Measurements from ENCODE around the gene VPS13D.
"Not testable (repeated sequence)": the region's sequence is repeated elsewhere in the genome, so short reads cannot be mapped to it uniquely, and the experiment has no call there.

Gene VPS13D

DNA sequence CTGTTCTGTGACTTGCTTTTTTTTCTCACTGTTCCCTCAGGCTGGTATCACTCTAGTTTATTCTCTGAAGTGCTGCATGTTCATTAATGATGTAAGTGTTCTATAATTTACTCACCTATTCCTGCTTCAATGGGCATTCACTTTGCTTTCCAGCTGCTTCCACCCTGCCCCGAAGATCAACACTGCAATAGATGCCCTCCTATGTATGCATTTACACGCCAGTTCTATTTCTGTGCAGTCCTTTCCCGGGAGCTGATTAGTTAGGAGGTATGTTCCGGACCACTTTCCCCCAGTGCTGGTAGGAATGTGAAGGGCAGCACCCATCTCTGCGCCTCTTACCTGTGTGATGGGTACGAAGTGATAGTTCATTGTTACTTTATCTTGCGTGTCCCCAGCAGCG lies 284.8 kb downstream of the VPS13D start:
- H3K4me3 ChIP-seq (ENCODE audit: low read length) = no peak overlapping the region
- DNase-seq (ENCODE audit: low read depth) = no peak
- TF ChIP-seq, protein P1, sequence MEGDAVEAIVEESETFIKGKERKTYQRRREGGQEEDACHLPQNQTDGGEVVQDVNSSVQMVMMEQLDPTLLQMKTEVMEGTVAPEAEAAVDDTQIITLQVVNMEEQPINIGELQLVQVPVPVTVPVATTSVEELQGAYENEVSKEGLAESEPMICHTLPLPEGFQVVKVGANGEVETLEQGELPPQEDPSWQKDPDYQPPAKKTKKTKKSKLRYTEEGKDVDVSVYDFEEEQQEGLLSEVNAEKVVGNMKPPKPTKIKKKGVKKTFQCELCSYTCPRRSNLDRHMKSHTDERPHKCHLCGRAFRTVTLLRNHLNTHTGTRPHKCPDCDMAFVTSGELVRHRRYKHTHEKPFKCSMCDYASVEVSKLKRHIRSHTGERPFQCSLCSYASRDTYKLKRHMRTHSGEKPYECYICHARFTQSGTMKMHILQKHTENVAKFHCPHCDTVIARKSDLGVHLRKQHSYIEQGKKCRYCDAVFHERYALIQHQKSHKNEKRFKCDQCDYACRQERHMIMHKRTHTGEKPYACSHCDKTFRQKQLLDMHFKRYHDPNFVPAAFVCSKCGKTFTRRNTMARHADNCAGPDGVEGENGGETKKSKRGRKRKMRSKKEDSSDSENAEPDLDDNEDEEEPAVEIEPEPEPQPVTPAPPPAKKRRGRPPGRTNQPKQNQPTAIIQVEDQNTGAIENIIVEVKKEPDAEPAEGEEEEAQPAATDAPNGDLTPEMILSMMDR (IDR thresholded peaks at IDR 0.05; ENCODE audit: insufficient read depth, low read depth, low read length, missing control alignments) = no peak

DNA sequence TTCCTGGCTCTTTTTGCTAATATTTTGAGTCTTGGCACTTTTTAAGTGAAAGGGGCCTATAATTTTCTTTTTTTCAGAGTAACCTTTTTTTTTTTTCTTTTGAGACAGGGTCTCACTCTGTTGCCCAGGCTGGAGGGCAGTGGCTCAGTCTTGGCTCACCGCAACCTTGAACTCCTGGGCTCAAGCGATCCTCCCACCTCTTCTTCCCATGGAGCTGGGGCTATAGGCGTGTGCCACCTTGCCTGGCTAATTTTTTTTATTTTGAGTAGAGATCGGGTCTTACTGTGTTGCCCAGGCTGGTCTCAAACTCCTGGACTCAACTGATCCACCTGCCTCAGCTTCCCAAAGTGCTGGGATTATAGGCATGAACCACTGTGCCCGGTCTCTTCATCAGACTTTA lies 285.4 kb downstream of the VPS13D start:
- no peak overlapping the region for H3K4me3 ChIP-seq (ENCODE audit: low read length)
- no peak for DNase-seq (ENCODE audit: low read depth)
- TF ChIP-seq, protein P1 (IDR thresholded peaks at IDR 0.05; ENCODE audit: insufficient read depth, low read depth, low read length, missing control alignments) = no peak

DNA sequence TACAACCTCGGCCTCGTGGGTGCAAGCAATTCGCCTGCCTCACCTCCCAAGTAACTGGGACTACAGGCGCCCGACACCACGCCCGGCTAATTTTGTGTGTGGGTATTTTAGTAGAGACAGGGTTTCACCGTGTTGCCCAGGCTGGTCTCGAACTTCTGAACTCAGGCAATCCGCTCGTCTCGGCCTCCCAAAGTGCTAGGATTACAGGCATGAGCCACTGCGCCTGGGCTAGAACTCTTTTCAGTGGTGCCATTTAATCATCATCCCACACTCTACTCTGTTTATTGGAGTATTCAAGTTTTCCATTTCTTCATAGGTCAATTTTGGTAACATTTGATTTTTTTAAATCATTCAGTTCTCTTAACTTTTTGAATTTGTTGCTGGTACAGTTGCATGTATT lies 286.9 kb downstream of the VPS13D start:
- no peak overlapping the region for H3K4me3 ChIP-seq (ENCODE audit: low read length)
- TF ChIP-seq, protein P1 (IDR thresholded peaks at IDR 0.05; ENCODE audit: insufficient read depth, low read depth, low read length, missing control alignments) = no peak
- no peak for DNase-seq (ENCODE audit: low read depth)

DNA sequence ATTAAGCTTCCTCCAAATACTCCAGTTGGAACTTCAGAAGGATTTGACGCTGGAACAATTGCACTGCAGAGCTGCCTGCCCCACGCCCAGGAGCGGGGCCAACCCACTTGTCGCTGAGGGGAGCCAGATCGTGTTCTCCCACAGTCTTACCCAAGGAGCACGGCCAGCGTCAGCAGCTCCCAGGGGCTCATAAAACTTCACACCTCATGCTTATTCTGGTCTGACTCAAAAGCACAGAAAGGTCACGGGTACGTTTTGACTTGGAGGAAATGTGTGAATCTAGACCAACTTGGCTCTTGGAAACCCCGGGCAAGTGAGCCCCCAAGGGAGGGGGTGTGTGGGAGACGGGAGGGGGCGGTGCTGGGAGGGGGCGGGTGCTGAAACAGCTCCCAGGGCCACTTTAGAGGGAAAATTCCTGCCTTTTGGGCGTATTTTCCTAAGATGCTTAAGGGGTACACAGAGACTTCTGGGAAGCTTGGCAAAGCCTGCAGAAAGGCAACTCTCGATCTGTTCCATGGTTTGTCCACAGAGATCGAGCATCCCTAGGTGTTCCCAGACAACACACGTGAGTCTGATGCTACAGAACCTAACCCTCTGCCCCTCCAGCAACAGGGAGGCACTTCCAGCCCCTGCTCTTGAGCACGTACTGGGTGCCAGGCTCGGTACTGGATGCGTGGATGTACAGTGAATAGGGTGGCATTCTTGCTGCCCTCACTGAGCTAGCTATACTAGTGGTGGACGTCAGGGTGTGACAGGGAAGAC lies 289.3 kb downstream of the VPS13D start:
- TF ChIP-seq, protein P1 (IDR thresholded peaks at IDR 0.05; ENCODE audit: insufficient read depth, low read depth, low read length, missing control alignments) = no peak
- no peak overlapping the region for H3K4me3 ChIP-seq (ENCODE audit: low read length)
- no peak for DNase-seq (ENCODE audit: low read depth)

DNA sequence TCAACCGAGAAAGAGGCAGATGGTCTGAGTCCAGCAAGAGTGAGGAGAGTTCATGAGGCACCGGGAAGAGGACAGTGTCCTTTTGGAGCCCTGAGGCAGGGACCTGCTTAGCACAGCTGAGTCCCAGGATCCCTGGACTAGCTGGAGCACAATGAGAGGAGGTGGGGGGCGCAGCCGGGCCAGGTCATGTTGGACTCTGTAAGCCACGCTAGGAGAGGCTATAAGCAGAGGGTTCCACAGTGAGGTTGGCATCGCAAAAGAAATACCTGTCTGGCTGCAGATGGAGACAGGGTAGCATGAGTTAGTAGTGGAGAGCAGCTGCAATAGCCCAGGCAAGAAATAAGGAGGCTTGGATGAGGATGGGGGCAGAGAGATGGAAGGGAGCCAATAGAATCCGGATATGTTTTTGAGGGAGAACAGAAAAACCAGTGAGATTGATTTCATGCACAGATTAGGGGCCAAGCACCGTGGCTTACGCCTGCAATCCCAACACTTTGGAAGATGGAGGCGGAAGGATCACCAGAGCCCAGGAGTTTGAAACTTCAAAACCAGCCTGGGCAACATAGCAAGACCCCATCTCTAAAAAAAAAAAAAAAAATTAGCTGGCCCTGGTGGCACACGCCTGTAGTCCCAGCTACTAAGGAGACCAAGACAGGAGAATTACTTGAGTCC lies 290.0 kb downstream of the VPS13D start:
- no peak overlapping the region for H3K4me3 ChIP-seq (ENCODE audit: low read length)
- no peak for DNase-seq (ENCODE audit: low read depth)
- TF ChIP-seq, protein P1 (IDR thresholded peaks at IDR 0.05; ENCODE audit: insufficient read depth, low read depth, low read length, missing control alignments) = no peak

DNA sequence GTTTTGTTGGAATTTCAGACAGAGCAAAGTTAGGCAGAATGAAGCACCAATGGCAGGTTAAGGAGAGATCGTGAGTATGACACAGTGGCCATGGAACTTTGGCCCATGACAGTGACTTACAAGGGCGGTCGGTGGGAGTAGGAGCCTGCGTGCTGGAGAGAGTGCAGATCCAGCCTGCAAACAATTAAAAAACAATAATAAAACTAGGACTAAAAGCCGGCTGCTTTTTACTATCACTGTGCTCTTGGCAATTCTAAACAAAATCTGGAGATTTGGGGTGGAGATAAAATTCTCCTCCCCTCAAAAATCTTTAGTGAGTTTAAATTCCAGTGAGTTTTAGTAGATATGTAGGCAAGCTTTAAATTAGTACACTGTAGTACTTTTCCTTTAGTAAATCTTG lies 291.3 kb downstream of the VPS13D start:
- no peak for DNase-seq (ENCODE audit: low read depth)
- TF ChIP-seq, protein P1 (IDR thresholded peaks at IDR 0.05; ENCODE audit: insufficient read depth, low read depth, low read length, missing control alignments) = no peak
- H3K4me3 ChIP-seq (ENCODE audit: low read length) = no peak overlapping the region

DNA sequence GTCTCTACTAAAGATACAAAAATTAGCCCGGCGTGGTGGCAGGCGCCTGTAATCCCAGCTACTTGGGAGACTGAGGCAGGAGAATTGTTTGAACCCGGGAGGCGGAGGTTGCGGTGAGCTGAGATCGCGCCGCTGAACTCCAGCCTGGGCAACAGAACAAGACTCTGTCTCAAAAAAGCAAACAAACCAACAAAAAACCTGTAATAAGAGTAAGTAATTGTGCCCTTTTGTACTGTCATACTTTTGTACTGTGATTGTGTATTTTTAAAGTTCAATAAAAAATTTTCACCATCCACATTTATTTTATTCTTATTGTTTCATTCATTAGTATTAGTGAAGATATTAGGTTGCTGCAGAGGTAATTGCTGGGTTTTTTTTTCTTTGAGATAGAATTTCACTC lies 292.9 kb downstream of the VPS13D start:
- H3K4me3 ChIP-seq (ENCODE audit: low read length); DNase-seq (ENCODE audit: low read depth): not testable (repeated sequence)
